GM18861 (cell line): ENCODE data around the gene HSPBAP1.
"Not testable (repeated sequence)": the region's sequence is repeated elsewhere in the genome, so short reads cannot be mapped to it uniquely, and the experiment has no call there.

Experiments
- ATAC-seq: cut with Tn5 transposase; IDR thresholded peaks from one replicate; pipeline ENCODE4 v1.9.1; 2021; ENCODE audit not compliant: unreplicated experiment

Gene HSPBAP1

GRCh38 chr3:122742234-122742633, 51.4 kb downstream of the HSPBAP1 start:
- no peak for ATAC-seq

DNA sequence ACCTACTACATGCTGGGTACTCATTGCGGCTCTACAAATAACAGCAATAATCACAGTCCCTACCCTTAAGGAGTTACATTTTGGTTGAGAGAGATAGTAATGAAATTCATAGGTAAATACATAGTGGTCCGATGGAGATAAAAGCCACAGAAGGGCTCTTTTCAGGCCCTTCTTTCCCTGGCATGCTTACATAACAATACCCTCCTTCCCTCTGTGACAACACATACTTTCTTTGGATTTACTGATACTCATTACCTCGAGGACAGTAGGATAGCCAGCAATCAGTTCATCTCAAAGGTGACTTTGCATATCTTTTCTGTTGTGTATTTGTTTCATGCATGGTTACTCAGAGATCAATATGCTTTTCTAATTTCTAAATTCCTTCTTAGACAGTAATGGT, 54.5 kb downstream of the HSPBAP1 start:
- no peak for ATAC-seq

- not testable (repeated sequence) for ATAC-seq
These were observed 60.7 kb downstream of the HSPBAP1 start for GRCh38 chr3:122732682-122733525.

GRCh38 chr3:122730240-122730639, 63.4 kb downstream of the HSPBAP1 start:
- ATAC-seq, result no peak

DNA sequence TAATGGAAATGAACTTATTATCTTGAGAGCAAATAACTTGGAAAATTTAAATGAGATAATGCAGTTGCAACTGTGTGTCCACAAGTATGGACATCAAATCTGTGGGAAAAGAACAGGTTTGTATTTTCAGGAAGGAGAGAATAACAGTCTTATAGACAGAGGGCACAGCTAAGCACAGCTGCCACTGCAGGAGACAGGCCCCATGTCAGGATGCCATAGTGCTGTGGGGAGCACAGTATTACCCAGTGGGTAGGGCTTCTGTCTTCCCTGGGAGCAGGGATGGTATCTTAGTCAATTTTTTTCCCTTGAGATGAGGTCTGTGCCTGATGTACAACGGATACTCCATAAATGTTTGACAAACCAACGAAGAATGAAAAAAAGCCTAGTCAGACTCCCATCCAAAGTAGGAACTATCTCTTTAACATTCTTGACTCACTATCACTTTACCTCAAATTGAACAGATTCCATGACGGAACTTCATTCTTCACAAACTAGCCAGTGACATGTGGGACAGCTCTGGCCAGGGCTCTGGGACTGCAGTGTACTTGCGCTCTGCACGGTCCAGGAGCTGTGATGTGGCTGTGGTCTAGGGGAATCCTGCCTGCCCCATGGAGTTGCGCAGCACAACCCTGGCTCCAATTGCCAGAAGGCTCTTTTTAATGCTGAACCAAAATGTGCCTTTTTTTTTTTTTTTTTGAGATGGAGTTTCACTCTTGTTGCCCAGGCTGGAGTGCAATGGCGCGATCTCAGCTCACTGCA, 64.7 kb downstream of the HSPBAP1 start:
- no peak for ATAC-seq

DNA sequence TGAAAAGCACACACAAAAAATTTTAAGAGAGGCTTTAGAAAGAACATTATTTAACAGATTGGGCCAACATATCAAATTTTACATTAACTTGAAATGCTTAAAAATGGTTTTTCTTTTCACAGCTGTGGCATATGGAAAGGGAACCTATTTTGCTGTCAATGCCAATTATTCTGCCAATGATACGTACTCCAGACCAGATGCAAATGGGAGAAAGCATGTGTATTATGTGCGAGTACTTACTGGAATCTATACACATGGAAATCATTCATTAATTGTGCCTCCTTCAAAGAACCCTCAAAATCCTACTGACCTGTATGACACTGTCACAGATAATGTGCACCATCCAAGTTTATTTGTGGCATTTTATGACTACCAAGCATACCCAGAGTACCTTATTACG, 65.4 kb downstream of the HSPBAP1 start:
- ATAC-seq, result no peak

DNA sequence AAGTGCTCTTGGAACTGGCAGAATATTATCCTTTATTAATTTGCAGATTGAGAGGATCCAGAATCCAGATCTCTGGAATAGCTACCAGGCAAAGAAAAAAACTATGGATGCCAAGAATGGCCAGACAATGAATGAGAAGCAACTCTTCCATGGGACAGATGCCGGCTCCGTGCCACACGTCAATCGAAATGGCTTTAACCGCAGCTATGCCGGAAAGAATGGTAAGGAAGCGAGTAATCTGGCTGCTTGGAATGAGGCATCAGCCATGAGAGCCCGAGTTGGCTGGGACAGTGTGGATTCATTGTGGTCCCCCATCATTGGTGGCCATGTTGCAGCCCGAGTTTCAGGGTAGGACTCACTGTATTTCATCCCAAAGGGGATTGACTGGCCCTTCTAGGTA, 65.9 kb downstream of the HSPBAP1 start:
- no peak for ATAC-seq

DNA sequence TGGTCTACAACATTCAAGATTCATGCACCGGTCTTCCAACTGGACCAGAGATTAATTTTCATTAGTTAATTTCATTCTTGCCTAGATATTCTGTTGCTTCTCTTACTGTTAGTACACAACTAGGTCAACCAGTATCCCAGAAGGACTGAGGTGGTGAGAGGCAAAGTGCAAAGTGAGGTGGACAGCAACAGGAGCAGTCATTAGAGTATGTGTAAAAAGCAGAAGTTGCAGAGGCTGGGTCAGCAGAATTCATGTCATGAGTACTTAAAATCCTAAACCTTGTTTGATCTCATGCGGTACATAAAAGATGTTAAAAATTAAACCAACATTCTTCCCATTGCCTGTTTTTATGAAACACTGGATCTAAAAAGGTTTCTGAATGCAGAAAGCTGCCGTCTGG, 66.3 kb downstream of the HSPBAP1 start:
- no peak for ATAC-seq

- ATAC-seq, result no peak
These were observed 68.5 kb downstream of the HSPBAP1 start for GRCh38 chr3:122725106-122725505.

DNA sequence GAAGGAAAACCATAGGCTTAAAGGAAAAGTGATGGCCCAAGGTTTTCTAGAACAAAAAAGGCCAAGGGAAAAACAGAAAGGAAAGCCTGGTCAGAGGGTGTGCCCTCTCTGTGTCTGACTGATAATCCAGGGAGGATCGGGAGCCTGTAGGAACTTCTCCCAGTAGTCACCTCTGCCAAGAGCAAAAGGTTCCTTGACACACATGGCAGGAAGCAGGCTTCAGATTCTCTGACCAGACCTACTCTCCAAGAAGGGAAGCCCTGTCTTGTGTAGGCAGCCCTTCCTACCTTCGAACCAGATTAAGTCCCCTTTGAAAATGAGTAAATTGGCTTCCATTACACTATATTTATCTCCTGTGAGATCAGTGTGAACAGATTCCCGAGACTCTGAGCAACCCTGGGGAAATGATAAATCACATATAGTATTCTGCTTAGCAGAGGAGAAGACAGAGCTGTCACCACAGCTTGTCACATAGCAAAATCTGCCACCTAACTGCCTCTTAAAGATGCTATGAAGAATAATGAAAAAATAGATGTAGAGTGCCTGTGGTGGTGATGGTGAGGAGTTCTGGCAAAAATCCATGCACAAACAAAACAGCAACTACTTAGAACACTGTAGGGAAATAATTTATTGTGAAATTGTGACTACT, 74.2 kb downstream of the HSPBAP1 start:
- no peak for ATAC-seq

GRCh38 chr3:122716667-122717066, 77.0 kb downstream of the HSPBAP1 start:
- ATAC-seq, result no peak

DNA sequence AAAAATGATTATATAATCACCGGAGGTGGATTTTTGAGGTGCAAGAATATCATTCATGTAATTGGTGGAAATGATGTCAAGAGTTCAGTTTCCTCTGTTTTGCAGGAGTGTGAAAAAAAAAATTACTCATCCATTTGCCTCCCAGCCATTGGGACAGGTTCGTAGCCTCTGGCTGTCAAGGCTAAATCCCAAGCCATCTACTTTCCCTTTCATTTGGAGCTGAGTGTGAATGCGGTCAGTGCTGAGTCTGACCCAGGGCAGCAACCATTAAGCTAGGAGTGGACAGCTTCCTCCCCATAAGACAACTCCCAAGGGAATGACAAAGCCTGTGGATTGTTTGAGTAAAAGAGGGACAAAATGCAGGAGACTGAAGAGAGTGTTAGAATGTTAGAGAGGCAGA, 79.4 kb downstream of the HSPBAP1 start:
- ATAC-seq, result no peak

GRCh38 chr3:122710616-122711251, 82.9 kb downstream of the HSPBAP1 start:
- ATAC-seq, result not testable (repeated sequence)

DNA sequence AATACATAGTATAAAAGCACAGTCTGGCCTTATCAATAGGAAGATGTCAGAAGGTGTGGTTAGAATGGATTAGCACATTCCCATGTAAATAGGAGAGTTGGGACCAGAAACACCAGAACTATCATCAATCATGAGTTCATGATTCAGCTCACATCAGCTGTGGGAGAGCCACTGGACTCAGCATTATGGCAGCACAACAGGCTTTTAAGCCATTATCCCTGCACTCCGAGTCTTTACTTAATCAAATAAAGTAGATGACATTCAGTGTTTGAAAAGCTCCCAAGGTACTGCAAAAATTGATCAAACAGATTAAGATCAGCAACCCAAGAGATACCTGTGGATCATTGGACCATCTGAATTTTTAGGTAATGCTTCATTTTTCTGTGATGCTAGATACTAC, 88.3 kb downstream of the HSPBAP1 start:
- no peak for ATAC-seq

DNA sequence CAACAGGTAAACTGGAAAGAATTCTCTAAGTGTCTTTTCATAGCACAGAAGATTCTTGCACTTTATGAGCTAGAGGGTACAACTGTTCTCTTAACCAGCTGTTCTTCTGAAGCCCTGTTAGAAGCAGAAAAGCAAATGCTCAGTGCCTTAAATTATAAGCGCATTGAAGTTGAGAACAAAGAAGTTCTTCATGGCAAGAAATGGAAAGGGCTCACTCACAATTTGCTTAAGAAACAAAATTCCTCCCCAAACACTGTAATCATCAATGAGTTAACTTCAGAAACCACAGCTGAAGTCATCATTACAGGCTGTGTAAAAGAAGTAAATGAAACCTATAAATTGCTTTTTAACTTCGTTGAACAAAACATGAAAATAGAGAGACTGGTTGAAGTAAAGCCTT, 93.4 kb downstream of the HSPBAP1 start:
- no peak for ATAC-seq

GRCh38 chr3:122697952-122698620, 95.5 kb downstream of the HSPBAP1 start:
- ATAC-seq, result peak; percentile 62

DNA sequence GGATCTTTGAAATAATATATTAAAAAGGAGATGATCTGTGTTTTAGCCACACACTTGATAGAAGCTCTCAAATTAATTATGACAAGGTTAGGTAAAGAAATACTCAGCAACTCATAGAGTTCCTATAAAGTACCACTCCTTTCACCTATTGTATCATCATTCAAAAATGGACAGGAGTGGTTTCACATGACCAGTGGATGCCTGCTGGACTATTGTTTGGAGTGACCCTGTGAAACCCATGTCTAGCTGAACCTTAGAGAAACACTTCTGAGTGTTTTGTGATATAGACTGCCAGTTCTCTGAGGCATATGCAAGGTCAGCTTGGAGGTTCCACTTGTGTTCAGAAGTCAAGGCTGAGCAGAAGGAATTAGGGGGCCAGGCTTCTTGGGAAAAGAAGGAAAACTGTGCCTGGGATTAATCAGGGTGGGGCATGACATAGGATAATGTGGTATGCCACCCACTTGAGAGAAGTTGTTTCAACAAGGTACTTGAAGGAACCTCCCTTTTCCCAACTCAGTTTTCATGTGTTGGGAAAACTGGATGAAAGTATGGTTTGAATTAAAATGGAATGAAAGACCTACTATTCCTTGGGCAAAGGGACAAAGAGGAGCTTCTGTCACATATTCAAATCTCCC, 97.6 kb downstream of the HSPBAP1 start:
- no peak for ATAC-seq

- ATAC-seq, result peak; percentile 32
These were observed 98.7 kb downstream of the HSPBAP1 start for GRCh38 chr3:122694966-122695365.

DNA sequence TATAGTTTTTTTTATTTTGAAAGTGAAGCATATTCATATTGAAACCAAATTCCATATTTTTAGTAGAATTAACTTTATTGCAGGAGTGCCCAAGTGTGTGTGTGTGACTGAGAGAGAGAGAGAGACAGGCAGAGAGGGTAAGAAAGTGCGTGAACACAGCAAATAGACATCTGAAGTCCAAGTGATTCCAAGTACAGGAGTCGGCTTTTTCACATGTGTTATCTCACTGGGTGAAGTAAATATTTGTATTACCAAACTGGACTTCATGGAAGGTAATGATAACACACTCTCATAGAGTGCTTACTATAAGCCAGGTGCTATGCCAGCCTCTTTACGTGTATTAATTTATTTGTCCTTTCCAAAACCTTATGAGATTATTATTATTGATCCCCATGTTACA, 101.0 kb downstream of the HSPBAP1 start:
- no peak for ATAC-seq

GRCh38 chr3:122691195-122691594, 102.4 kb downstream of the HSPBAP1 start:
- ATAC-seq, result peak; percentile 68
